Neuronal stem cell (in vitro differentiated cells): Measurements from ENCODE around the gene PAK4.

Experiments used
- DNase-seq: peaks from one replicate; pipeline ENCODE4 v3.0.0-alpha.2; 2013; ENCODE audit warnings: low spot score
- H2AFZ ChIP-seq: one replicate; pipeline ENCODE4 v1.6.1; 2013; ENCODE audit warnings: mild to moderate bottlenecking, low read length, inconsistent platforms
- H2AK5ac ChIP-seq: 2 replicates; pipeline ENCODE4 v1.6.1; 2013; ENCODE audit warnings: low read depth, mild to moderate bottlenecking, inconsistent platforms, low read length, moderate library complexity, mixed read lengths
- H2BK120ac ChIP-seq: 2 replicates; pipeline ENCODE4 v1.6.1; 2013; ENCODE audit warnings: low read depth, mild to moderate bottlenecking, inconsistent platforms, low read length, moderate library complexity, mixed read lengths
- H2BK12ac ChIP-seq: one replicate; pipeline ENCODE4 v1.6.1; 2013; ENCODE audit warnings: low read length, inconsistent platforms
- H2BK15ac ChIP-seq: 2 replicates; pipeline ENCODE4 v1.6.1; 2013; ENCODE audit warnings: mild to moderate bottlenecking, low read length, inconsistent platforms, mixed read lengths
- H2BK5ac ChIP-seq: one replicate; pipeline ENCODE4 v1.6.1; 2013; ENCODE audit warnings: inconsistent platforms, mild to moderate bottlenecking, low read length, moderate library complexity
- H3K14ac ChIP-seq: one replicate; pipeline ENCODE4 v1.6.1; 2013; ENCODE audit warnings: low read length, inconsistent platforms
- H3K18ac ChIP-seq: 2 replicates; pipeline ENCODE4 v1.6.1; 2013; ENCODE audit warnings: low read length, inconsistent platforms
- H3K23ac ChIP-seq: 2 replicates; pipeline ENCODE4 v1.6.1; 2013; ENCODE audit warnings: low read depth, mild to moderate bottlenecking, mixed read lengths, low read length, inconsistent platforms; ENCODE audit not compliant: poor library complexity
- H3K27ac ChIP-seq: replicated peaks from 3 replicates; pipeline ENCODE4 v1.5.1; 2013; ENCODE audit warnings: low read length, inconsistent platforms
- H3K27me3 ChIP-seq, 3 experiments: 2 replicates each; pipeline ENCODE4 v1.6.1; 2013; ENCODE audit warnings: low read length in 3 of 3, mild to moderate bottlenecking in 2 of 3, inconsistent platforms in 1 of 3, low read depth in 1 of 3, mixed read lengths in 1 of 3, moderate library complexity in 1 of 3; ENCODE audit not compliant: control insufficient read depth in 3 of 3, insufficient read depth in 3 of 3
- H3K36me3 ChIP-seq, 2 donors: replicated peaks in 1 of 2; 2 replicates each; pipeline ENCODE4 v1.6.1; 2013; ENCODE audit warnings: low read length in 2 of 2; ENCODE audit not compliant: control insufficient read depth in 2 of 2, insufficient read depth in 2 of 2
- H3K4ac ChIP-seq: 2 replicates; pipeline ENCODE4 v1.6.1; 2013; ENCODE audit warnings: inconsistent platforms, mild to moderate bottlenecking, low read length, moderate library complexity
- H3K4me1 ChIP-seq, 2 donors: 1 replicate in 1 of 2; 2 replicates in 1 of 2; pipeline ENCODE4 v1.6.1; 2013; ENCODE audit warnings: low read length in 2 of 2, low read depth in 1 of 2; ENCODE audit not compliant: control insufficient read depth in 2 of 2, insufficient read depth in 1 of 2
- H3K4me2 ChIP-seq: one replicate; pipeline ENCODE4 v1.6.1; 2013; ENCODE audit warnings: mild to moderate bottlenecking, low read length, inconsistent platforms; ENCODE audit not compliant: insufficient read depth, poor library complexity, severe bottlenecking
- H3K4me3 ChIP-seq, 2 donors: 2 replicates each; pipeline ENCODE4 v1.5.1; 2013; ENCODE audit warnings: low read length in 2 of 2, mild to moderate bottlenecking in 2 of 2, inconsistent platforms in 1 of 2, moderate library complexity in 1 of 2
- H3K79me1 ChIP-seq: one replicate; pipeline ENCODE4 v1.6.1; 2013; ENCODE audit warnings: low read depth, mild to moderate bottlenecking, inconsistent platforms, low read length, moderate library complexity
- H3K9ac ChIP-seq: one replicate; pipeline ENCODE4 v1.6.1; 2013; ENCODE audit warnings: mild to moderate bottlenecking, low read depth, low read length, inconsistent platforms; ENCODE audit not compliant: poor library complexity
- H3K9me3 ChIP-seq, 2 donors: replicated peaks in 1 of 2; 2 replicates each; pipeline versions ENCODE3 to v1.6.1; 2013; ENCODE audit warnings: low read length in 2 of 2, mild to moderate bottlenecking in 2 of 2, inconsistent platforms in 1 of 2, low read depth in 1 of 2, mixed read lengths in 1 of 2, moderate library complexity in 1 of 2; ENCODE audit not compliant: control insufficient read depth in 2 of 2, insufficient read depth in 1 of 2
- H4K8ac ChIP-seq: one replicate; pipeline ENCODE4 v1.6.1; 2013; ENCODE audit warnings: low read depth, mild to moderate bottlenecking, inconsistent platforms, low read length, moderate library complexity
- H4K91ac ChIP-seq: one replicate; pipeline ENCODE4 v1.6.1; 2013; ENCODE audit warnings: low read length, low read depth, mild to moderate bottlenecking, inconsistent platforms; ENCODE audit not compliant: poor library complexity
- WGBS, 2 donors: extraction: QIAGEN DNeasy Blood & Tissue Kit; methylation state at CpG; one replicate each; pipeline ENCODE4 v1.1.7; 2013; ENCODE audit warnings: missing lambda C conversion rate in 2 of 2, mixed read lengths in 1 of 2; ENCODE audit not compliant: insufficient read length in 2 of 2, insufficient replicate concordance in 1 of 2; ENCODE audit errors: extremely low coverage in 2 of 2; 5-methylcytosine and 5-hydroxymethylcytosine counted together

PAK4 gene

DNA sequence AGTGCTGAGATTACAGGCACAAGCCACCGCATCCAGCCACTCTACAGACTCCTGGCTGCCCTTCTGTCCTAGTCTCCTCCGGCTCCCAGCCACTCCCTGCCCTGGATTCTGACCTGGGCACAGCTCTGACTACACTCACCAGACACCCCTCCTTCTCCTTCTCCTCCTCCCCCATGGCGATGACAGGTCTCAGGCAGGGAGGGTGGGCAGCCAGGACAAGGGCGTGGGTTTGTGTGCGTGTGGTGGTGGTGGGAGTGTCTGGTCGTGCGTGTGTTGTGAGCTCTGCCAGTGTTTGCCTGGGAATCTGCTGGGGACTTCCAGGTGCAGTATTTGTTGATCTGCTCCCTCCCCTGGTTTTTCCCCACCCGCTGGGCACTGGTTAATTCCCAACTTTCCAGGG is 68.2 kb downstream of the PAK4 start:
- no peaks in the 10 kb centered on the region for H3K36me3 ChIP-seq
- H3K4me3 ChIP-seq, result no peak overlapping the region
- H2BK5ac ChIP-seq, result no peak overlapping the region
- peak overlapping the region; percentile 87 for H4K8ac ChIP-seq
- H3K18ac ChIP-seq, result peak overlapping the region; percentile 86
- H3K14ac ChIP-seq, result no peak overlapping the region
- H3K9me3 ChIP-seq, result no peaks in the 10 kb centered on the region
- no peak overlapping the region for H4K91ac ChIP-seq
- H3K27me3 ChIP-seq, result peaks cover 3 to 47% (median 25%) of the 10 kb centered on the region in 3 experiments
- H2AFZ ChIP-seq, result no peak overlapping the region
- H2BK15ac ChIP-seq, result no peak overlapping the region
- WGBS, 2 donors, result no CpG with 5 or more reads among the region's 8 CpGs
- H3K79me1 ChIP-seq, result no peaks in the 10 kb centered on the region
- peaks cover 1 to 14% of the 10 kb centered on the region in 2 donors for H3K4me1 ChIP-seq
- H3K27ac ChIP-seq, result no peak overlapping the region
- H3K9ac ChIP-seq, result peak overlapping the region; percentile 66
- H3K4ac ChIP-seq, result no peak overlapping the region
- peak overlapping the region; percentile 96 for H2BK12ac ChIP-seq
- no peak overlapping the region for H2BK120ac ChIP-seq
- no peak overlapping the region for H2AK5ac ChIP-seq
- H3K23ac ChIP-seq, result peak overlapping the region; percentile 88
- DNase-seq, result no peak
- H3K4me2 ChIP-seq, result no peak overlapping the region

DNA sequence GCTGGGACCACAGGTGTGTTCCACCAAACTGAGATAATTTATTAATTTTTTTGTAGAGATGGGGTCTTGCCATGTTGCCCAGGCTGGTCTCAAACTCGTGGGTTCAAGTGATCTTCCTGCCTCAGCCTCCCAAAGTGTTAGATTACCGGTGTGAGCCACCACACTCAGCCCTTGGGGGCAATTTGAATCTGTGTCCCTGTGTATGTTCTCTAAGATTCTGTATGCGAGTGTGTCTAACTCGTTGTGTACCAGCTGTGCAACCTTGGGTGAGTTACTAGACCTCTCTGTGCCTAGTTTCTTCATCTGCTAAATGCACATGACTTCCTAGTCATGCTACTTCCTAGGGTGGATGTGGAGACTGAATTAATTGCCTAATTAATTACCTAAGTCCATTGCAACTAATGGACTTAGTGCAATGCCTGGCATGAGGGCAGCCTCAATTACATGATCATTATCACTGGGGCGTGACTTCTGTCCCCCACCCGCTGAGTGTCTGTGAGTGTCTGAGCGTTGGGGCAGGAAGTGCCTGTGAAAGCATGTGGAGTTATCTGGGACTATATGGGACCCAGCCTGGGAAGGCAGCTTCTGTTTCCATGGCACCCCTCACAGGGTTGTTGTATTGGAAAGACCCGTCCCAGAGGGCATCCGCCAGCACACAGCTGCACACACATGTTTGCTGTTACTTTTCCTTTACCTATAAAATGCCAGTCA is 69.4 kb downstream of the PAK4 start:
- no peak overlapping the region for H2AFZ ChIP-seq
- peaks cover 6 to 16% of the 10 kb centered on the region in 2 donors for H3K4me1 ChIP-seq
- H2BK15ac ChIP-seq, result peak overlapping the region; percentile 6
- no peak overlapping the region for H3K23ac ChIP-seq
- H3K27ac ChIP-seq, result no peak overlapping the region
- H3K27me3 ChIP-seq, result peaks cover 3 to 52% (median 26%) of the 10 kb centered on the region in 3 experiments
- no peak overlapping the region for H2BK120ac ChIP-seq
- H3K4me3 ChIP-seq, result no peak overlapping the region
- H4K91ac ChIP-seq, result no peak overlapping the region
- H3K36me3 ChIP-seq, result no peaks in the 10 kb centered on the region
- peak overlapping the region; percentile 44 for H3K18ac ChIP-seq
- DNase-seq, result no peak
- H2AK5ac ChIP-seq, result peak overlapping the region; percentile 91
- no peak overlapping the region for H3K14ac ChIP-seq
- H3K9me3 ChIP-seq, result no peaks in the 10 kb centered on the region
- H3K9ac ChIP-seq, result no peak overlapping the region
- H2BK12ac ChIP-seq, result no peak overlapping the region
- no CpG with 5 or more reads among the region's 9 CpGs for WGBS, 2 donors
- H3K79me1 ChIP-seq, result peaks cover under 1% of the 10 kb centered on the region
- H3K4me2 ChIP-seq, result no peak overlapping the region
- H3K4ac ChIP-seq, result peak overlapping the region; percentile 37
- no peak overlapping the region for H2BK5ac ChIP-seq
- H4K8ac ChIP-seq, result no peak overlapping the region

DNA sequence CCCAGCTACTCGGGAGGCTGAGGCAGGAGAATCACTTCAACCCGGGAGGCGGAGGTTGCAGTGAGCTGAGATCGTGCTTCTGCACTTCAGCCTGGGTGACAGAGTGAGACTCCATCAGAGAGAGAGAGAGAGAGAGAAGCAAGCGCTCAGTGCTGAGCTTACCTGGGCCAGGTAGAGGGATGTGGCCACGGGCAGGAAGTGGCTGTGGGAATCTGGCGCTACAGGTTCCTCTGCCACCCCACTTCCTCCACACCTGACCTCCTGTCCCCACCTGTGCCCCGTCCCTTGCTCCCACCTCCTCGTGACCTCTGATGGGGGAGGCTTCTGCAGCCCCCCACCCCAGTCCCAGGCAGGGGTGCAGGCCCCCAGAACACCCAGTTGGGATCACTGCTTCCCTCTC is 70.2 kb downstream of the PAK4 start:
- Histone ChIP-seq H3K4me3 (no peak overlapping the region), H3K9ac (peak overlapping the region; percentile 21)
- no CpG with 5 or more reads among the region's 9 CpGs for WGBS, 2 donors

DNA sequence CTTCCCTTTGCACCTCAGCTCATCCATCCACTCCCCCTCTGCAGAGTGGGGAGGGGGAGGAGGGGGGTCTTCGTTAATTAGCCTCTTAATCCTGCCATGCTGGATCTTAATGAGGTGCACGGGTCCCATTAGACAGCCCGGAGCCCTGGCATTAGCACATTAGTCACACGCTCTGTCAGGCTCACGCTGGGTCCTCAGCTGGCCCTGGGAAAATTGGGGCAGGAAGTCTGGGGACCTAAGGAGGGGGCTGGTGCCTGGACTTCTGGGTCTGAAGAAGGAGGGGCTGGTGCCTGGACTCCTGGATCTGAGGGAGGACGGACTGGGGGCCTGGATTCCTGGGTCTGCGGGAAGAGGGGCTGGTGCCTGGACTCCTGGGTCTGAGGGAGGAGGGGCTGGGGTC is 70.7 kb downstream of the PAK4 start:
- H2AK5ac ChIP-seq, result peak overlapping the region; percentile 93
- no peak overlapping the region for H2BK5ac ChIP-seq
- peak overlapping the region; percentile 89 for H2BK15ac ChIP-seq
- no peaks in the 10 kb centered on the region for H3K9me3 ChIP-seq
- peak overlapping the region; percentile 51 for H3K4me2 ChIP-seq
- no peak overlapping the region for H4K91ac ChIP-seq
- DNase-seq, result peak; percentile 57
- H2BK120ac ChIP-seq, result no peak overlapping the region
- no peak overlapping the region for H3K4ac ChIP-seq
- WGBS, 2 donors, result no CpG with 5 or more reads among the region's 7 CpGs
- no peaks in the 10 kb centered on the region for H3K36me3 ChIP-seq
- peaks cover 3 to 58% (median 26%) of the 10 kb centered on the region in 3 experiments for H3K27me3 ChIP-seq
- H3K4me3 ChIP-seq, result no peak overlapping the region
- no peak overlapping the region for H3K14ac ChIP-seq
- H3K79me1 ChIP-seq, result peaks cover 1% of the 10 kb centered on the region
- H4K8ac ChIP-seq, result no peak overlapping the region
- H2BK12ac ChIP-seq, result peak overlapping the region; percentile 63
- peaks cover 6 to 16% of the 10 kb centered on the region in 2 donors for H3K4me1 ChIP-seq
- H3K18ac ChIP-seq, result peak overlapping the region; percentile 93
- no peak overlapping the region for H3K9ac ChIP-seq
- H2AFZ ChIP-seq, result peak overlapping the region; percentile 87
- no peak overlapping the region for H3K23ac ChIP-seq
- no peak overlapping the region for H3K27ac ChIP-seq

More for the DNA sequence above, 70.2 kb downstream of the PAK4 start:
- Histone ChIP-seq H2BK5ac (no peak overlapping the region), H2AK5ac (peak overlapping the region; percentile 93), H3K4me1 (peaks cover 6 to 16% of the 10 kb centered on the region in 2 donors), H3K36me3 (no peaks in the 10 kb centered on the region), H4K8ac (peak overlapping the region; percentile 43), H3K18ac (peak overlapping the region; percentile 93), H2AFZ (no peak overlapping the region), H3K14ac (no peak overlapping the region), H3K23ac (peak overlapping the region; percentile 43), H3K27me3 (peaks cover 3 to 54% (median 26%) of the 10 kb centered on the region in 3 experiments), H3K79me1 (peaks cover 1% of the 10 kb centered on the region), H3K4ac (no peak overlapping the region), H2BK120ac (no peak overlapping the region), H3K9me3 (no peaks in the 10 kb centered on the region), H4K91ac (peak overlapping the region; percentile 53), H2BK15ac (peak overlapping the region; percentile 89), H3K4me2 (no peak overlapping the region), H3K27ac (no peak overlapping the region), H2BK12ac (peak overlapping the region; percentile 63)
- no peak for DNase-seq
